GM18508 (cell line): ENCODE results near the gene HOXA7.

Experiments used
- ATAC-seq: cut with Tn5 transposase; IDR thresholded peaks from one replicate; pipeline ENCODE4 v1.9.1; 2021; ENCODE audit warnings: moderate number of reproducible peaks; ENCODE audit not compliant: insufficient read depth, unreplicated experiment

Gene HOXA7

GRCh38 chr7:27149842-27150567 lies 6.5 kb downstream of the HOXA7 start:
- ATAC-seq, result no peak

DNA sequence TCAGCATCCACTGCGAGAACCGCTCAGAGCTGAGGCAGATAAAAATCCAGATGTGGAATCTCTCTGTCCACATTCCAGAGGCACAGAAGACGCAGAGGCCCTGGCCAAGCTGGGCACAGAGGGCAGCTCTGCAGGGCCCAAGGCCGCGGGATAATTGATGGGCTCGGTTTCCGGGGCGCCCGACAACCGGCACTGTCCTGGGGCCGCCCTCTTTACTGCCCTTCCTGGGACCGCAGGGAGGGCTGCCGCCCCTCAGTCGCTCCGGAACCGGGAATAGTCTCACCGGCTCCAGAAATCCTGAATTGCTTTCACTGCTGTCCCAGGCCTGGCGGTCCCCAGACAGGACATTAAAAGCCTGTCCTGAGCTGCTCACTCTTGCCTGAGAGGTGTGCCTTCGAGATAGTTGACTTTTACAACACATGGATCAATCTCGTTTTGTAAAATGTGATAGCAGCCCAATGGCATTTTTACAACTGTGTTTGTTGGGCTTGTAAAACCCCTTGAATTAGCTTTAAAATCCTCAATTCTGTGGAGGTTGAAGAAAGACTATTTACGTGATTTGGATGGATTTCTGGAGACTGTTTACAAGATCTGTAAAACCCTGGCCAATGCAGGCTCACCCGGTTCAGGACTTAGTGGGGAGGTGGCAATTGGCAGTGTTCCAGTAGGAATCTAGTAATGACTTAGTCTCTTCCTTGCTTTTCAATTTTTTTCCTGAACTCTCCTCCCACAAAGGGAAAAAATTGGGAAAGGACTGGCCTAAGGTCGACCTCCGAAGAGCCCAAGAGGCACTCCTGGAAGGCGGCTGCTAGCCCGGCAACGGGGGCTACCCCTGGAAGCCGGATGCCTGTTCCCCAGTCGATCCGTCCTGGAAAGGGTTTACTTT lies 7.5 kb downstream of the HOXA7 start:
- ATAC-seq, result no peak

DNA sequence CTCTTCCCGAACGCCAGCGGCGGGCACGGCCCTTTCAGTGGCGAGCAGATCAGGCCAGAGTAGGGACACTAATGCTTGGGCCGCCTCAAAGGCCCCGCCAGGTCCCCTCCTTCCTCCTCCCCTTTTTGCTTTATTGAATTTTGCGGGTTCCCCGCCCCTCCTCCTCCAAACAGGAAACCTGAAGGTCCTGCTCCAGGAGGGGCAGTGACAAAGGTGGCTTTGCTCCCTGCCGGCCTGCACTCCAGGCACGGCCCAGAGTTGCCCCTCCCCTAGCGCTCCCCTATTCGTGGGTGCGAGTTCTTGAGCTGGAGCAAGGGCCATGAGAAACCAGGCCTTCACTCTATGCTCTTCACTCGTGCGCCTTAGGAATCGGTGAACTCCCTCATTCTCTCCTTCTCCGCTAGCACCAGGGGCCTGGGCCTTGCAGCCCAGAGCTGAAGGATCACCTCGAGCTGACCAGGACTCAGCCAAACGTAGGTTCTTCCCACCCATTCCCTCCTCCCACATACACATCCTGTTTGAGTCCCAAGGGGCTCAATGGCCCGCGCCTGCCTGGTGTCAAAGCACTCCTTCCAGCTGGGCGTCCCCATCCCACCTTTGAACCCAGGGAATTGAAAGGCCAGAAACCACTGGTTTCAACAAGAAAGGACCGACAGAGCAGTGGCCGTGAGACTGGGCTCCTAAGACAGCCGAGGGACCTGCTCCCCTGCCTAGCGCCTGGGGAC lies 8.3 kb downstream of the HOXA7 start:
- no peak for ATAC-seq

DNA sequence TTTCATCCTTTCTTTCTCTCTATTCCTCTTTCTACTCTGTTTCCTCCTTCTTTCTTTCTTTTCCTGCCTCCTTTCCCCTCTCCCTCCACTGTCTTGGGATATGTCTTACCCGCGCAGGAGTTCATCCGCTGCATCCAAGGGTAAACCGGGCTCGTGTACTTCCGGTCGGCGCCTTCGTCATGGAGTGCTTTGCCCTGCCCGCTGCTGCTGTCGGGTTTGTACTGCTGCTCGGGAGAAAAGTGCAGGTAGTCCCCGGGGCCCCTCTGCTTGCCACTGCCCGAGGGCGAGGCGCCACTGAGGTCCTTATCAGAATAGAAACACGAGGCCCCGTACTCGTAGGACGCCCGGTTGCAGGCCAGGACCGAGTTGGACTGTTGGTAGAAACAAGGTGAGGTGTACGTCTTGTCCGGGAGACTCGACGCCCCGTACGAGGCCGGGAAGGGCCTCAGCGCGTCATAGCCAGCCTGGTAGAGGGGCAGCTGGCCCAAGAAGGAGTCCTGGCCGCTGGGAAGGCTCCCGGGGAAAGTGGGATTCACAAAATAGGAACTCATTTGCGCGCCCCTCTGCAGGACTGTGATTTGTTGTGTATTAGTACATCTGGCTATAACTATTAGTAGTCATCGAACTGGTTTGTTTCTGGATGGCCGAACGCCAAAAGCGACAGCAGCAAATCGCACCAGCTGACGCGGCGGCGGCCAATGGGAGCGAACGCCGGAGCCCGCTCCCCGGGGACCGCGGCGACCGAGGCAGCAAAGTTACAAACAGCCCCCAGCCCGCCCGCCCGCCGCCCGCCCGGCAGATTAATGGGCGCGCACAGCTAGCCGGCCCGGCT lies 9.1 kb downstream of the HOXA7 start, which contains the start of gene HOXA6:
HOXA6 (minus strand) TSS at position 576 of the 832 bp plus-strand sequence; CDS start at position 551, 25 bp downstream.
- no peak for ATAC-seq

DNA sequence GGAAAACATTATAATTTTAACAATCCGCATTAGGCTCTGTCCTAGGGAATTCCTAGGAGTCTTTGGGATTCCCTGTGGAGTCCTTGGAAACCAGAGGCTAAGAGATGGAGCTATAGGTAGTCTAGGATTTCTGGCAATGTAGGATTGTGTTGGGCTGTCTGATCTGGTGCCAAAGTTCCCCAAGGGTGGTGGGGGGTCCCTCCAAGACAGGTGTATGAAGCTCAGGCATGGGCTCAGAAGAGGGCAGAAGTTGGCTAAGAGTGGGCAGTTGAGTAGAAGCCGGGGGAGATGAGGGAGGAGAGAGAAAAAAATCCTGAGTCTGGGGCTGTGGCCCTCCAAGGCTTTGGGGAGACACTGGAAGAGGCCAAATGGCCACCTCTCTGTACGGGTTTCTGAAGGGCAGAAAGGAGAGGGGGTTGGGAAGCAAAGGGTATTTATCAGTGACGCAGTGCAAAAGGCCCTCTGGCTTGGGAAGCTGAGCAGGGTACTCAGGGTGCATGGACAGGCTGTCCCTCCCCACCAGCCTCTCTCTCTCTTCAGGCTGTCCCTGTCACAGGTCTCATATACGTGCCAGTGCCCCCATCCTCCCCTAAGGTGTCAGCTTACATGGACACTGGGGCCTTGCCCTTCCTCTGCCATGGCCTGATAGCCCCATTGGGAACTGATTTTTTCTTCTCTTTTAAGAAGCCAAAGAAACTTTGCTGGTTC lies 9.8 kb downstream of the HOXA7 start:
- ATAC-seq, result no peak

DNA sequence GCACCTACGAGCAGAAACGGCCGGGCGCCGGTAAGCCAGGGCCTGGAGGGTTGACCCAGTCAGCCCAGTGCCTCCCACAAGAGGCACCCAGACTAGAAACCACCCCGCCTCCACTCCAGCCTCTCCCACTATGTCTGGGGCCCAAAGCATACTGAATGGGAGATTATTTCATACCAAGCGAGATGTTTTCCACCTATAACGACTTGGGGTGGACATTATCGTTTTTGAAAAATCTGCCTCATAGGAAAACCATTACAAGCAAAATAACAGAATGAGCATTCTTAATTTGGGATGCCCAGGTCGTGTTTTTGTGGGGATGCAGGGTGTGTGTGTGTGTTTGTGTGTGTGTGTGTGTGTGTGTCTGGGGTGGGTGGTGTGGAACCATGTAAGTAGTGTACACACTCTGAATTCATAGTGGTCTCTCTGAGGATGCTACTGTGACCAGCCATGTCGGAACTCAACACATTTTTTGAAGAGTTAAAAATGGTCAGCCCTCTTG lies 10.5 kb downstream of the HOXA7 start:
- no peak for ATAC-seq

DNA sequence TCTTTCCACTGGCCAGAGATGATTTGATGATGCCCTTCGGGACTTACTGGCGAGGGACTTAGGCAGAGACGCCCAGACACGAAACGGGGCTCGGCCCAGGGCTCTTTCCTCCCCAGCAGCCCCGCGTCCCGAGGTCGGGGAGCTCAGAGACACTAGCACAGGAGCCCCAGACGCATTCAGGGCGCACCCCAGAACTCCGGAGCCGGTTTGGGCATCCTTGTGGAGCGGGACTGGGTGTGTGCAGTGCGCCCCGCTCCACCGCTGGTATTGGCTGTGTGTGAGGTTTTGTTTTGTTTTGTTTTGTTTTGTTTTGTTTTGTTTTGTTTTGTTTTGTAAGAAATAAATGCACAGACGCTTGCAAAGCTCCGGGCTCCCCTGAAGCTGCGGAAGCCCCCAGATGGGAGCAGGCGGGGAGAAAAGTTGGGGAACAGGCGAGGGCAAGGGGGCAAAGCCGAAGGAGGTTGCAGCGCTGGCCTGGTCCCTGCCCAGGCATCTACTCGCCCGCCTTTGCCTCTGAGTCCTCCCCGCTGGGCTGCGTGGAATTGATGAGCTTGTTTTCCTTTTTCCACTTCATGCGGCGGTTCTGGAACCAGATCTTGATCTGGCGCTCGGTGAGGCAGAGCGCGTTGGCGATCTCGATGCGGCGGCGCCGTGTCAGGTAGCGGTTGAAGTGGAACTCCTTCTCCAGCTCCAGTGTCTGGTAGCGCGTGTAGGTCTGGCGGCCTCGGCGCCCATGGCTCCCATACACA lies 11.1 kb downstream of the HOXA7 start:
- ATAC-seq, result no peak

- ATAC-seq, result no peak
Measured at GRCh38 chr7:27144781-27145164, 11.7 kb downstream of the HOXA7 start.

DNA sequence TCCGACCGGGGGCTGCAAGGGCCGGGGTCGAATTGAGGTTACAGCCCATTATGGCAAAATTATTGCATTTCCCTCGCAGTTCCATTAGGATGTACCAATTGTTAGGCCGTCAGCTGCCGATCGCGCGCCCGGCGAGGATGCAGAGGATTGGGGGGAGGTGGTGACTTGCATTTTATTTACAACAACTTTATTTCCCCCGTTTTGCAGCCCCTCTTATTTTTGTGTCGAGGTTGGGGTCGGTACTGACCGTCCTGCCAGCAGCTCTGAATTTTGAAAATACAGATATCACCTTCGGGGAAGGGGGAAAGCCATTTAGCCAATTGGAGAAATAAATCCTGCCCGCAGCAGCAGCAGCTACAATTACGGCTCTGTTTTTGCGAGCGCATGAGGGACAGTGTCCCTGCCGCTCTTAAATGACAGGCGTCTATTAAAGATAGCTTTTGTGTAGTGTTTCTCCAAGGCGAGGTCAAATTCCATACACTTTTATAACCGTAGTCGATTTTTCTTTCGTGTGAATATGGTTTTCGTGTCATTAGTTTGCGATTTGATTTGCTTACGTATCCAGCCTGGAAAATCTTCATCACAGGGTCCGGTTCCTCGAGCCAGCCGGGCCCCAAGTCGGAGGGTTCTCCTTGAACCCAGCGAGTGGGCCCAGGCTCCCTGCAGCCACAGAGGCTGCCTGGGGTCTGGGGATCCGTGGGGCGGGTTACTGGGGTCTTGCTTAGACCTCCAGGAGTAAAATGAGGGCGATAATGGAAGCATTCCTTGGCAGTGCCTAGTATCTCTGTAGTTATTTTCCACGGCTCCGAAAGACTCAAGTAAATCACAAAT lies 12.3 kb downstream of the HOXA7 start:
- ATAC-seq, result no peak

- ATAC-seq, result no peak
Measured at GRCh38 chr7:27143023-27143949, 13.2 kb downstream of the HOXA7 start, which contains the start of gene HOXA5. Gene HOXA5 (minus strand): TSS chr7:27143681. CDS start chr7:27143607, 74 bp downstream.

GRCh38 chr7:27142580-27143022 lies 13.9 kb downstream of the HOXA7 start:
- no peak for ATAC-seq

GRCh38 chr7:27141923-27142579 lies 14.4 kb downstream of the HOXA7 start:
- no peak for ATAC-seq

DNA sequence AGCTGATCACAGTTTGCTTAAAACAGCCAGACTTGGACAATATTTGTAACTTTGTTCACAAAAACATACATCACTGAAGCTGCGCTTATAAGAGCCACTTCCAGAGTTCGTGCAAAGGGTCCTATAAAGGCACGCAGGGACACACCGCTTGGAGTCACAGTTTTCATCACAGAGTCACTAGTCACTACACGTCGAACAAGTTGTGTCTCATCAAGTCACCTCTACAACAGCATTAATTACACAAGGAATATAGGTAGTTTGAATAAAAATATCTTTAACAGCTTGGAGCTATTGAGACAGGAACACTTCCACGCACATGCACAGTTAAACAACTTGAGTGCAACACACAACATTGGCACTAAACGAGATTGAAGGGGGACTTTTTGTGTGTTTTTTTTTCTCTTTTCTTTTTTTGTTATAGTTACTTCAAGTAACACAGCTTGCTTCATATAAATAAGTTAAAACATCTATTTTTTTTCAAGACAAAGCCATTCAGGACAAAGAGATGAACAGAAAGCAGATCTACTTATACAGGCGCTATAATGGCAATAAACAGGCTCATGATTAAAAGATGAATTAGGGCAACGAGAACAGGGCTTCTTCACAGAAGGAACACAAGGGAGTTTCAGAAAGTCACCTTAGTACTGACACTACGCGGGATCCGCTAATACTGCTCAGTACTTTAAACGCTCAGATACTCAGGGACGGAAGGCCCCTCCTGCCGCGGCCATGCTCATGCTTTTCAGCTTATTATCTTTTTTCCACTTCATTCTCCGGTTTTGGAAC lies 15.1 kb downstream of the HOXA7 start:
- no peak for ATAC-seq

DNA sequence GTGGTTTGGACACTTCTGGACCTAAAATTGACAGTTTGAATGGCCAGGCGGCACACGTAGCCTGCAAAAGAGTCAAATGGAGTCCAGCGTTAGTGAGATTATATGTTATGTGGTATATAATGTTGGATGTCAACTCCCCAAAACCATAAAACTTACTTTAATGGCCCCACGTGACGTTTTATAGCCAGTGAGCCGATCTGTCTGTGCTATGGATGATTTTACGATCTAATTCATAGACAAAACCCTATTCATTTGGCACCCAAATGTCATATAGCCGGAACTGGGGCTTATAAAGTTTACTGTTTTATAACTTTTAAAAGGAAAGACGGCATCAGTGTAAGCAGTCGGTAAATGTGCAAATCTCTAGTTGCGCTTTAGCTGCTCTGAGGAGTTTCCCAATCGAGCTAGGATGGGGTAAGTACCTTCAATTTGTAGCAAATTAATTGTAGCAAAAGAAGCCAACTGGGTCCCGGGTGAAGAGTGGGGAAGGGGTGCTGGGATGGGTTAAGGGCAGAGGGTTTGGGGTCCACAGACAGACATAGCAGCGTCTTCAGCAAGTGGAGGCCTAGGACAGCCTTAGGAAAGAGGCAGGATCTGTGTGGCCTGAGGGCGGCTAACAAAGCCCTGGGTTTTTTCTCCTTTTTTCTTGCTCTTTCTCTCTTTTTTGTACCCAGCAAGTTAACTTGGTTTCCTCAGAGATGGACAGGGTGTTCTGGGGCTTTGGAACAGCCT lies 16.2 kb downstream of the HOXA7 start:
- ATAC-seq, result no peak
